GM12878 (cell line): ENCODE results near the gene MITD1. TPM values are rescaled to one million over a fixed set of nuclear protein-coding genes. Genes with fewer than 3 reads are reported as not detected.
A peak's percentile ranks its signal among the peaks of the same experiment; 100 is the strongest.

Experiments
- ATAC-seq: fragments of 200-7000 bp; cut with Tn5 transposase; 3 replicates; pipeline ENCODE4 v1.9.1; 2020; ENCODE audit warnings: mild to moderate bottlenecking, moderate library complexity
- BruUV-seq: library from RNA; stranded (reverse); fragments of 400-500 nt; replicated peaks from 2 replicates; lab custom pipeline; 2021; lab: Mats Ljungman, UMichigan
- CTCF ChIA-PET: fragments of 300-600 bp; sonication (Branson Sonifier 250); formaldehyde crosslinking; extraction: SDS; loops from one replicate; lab custom pipeline; 2021; ENCODE audit warnings: inconsistent platforms; lab: Yijun Ruan, JAX
- POLR2A ChIA-PET: fragments of 350-600 bp; formaldehyde crosslinking; extraction: SDS; loops from one replicate; lab custom pipeline; 2021; ENCODE audit warnings: inconsistent platforms; lab: Charles Lee
- RAD21 ChIA-PET: fragments of 300-600 bp; sonication (Branson Sonifier 250); formaldehyde crosslinking; loops from one replicate; lab custom pipeline; 2023; ENCODE audit warnings: antibody characterized with exemption; ENCODE audit not compliant: unreplicated experiment; lab: Charles Lee
- SMC1A ChIA-PET: fragments of 300-600 bp; sonication (Branson Sonifier 250); formaldehyde crosslinking; loops from one replicate; lab custom pipeline; 2023; ENCODE audit not compliant: unreplicated experiment, uncharacterized antibody; lab: Charles Lee
- DNase-seq: peaks from one replicate; pipeline ENCODE4 v3.0.0-alpha.2; 2011; ENCODE audit warnings: low read depth, low spot score
- FAIRE-seq: peaks from 3 replicates; lab custom pipeline; 2011; peaks lifted over from hg19 to GRCh38; lab: Jason Lieb, UNC
- H2AFZ ChIP-seq: 2 replicates; pipeline ENCODE4 v1.6.0; 2011; ENCODE audit warnings: low read depth, low read length, control low read depth; ENCODE audit not compliant: control insufficient read depth
- H3K27ac ChIP-seq: 2 replicates; pipeline ENCODE4 v1.5.1; 2011; ENCODE audit warnings: control low read depth; ENCODE audit not compliant: control insufficient read depth, insufficient read depth
- H3K27me3 ChIP-seq, 2 experiments: replicated peaks in 1 of 2; 2 replicates each; pipeline versions ENCODE4 v1.6.0 to v1.6.1; 2011; ENCODE audit warnings: low read length in 1 of 2; ENCODE audit not compliant: control insufficient read depth in 2 of 2, insufficient read depth in 2 of 2
- H3K36me3 ChIP-seq, 2 experiments: 2 replicates each; pipeline ENCODE4 v1.5.1; 2011; ENCODE audit warnings: low read length in 1 of 2; ENCODE audit not compliant: control insufficient read depth in 2 of 2, insufficient read depth in 2 of 2
- H3K4me1 ChIP-seq: 2 replicates; pipeline ENCODE4 v1.6.1; 2011; ENCODE audit warnings: mild to moderate bottlenecking, low read length, moderate library complexity, mixed read lengths; ENCODE audit not compliant: control insufficient read depth, insufficient read depth
- H3K4me2 ChIP-seq: 2 replicates; pipeline ENCODE4 v1.6.0; 2011; ENCODE audit warnings: control low read depth; ENCODE audit not compliant: control insufficient read depth, insufficient read depth
- H3K4me3 ChIP-seq: fragments of 200-600 bp; sonication (generic); 2 replicates; pipeline ENCODE4 v1.5.1; 2016
- H3K79me2 ChIP-seq: 2 replicates; pipeline ENCODE4 v1.6.0; 2011; ENCODE audit warnings: low read length; ENCODE audit not compliant: control insufficient read depth, insufficient read depth
- H3K9ac ChIP-seq: 2 replicates; pipeline ENCODE4 v1.8.0; 2011; ENCODE audit warnings: low read length, control low read depth, mixed read lengths; ENCODE audit not compliant: control insufficient read depth, insufficient read depth
- H3K9me3 ChIP-seq: replicated peaks from 3 replicates; pipeline ENCODE4 v1.5.1; 2011; ENCODE audit warnings: mild to moderate bottlenecking, low read length; ENCODE audit not compliant: control insufficient read depth, insufficient read depth
- H4K20me1 ChIP-seq: 2 replicates; pipeline ENCODE4 v1.6.0; 2011; ENCODE audit not compliant: control insufficient read depth, insufficient read depth
- STAT1 ChIP-seq: fragments of 450-650 bp; conservative IDR thresholded peaks from 2 replicates; pipeline ENCODE4 v1.6.1; 2014; ENCODE audit warnings: antibody characterized with exemption, mild to moderate bottlenecking
- WGBS: methylation state at CpG from one replicate; pipeline ENCODE4 v1.1.6; 2016; ENCODE audit warnings: low lambda C conversion rate; ENCODE audit not compliant: insufficient replicate concordance, insufficient coverage; ENCODE audit errors: missing lambda C conversion rate; 5-methylcytosine and 5-hydroxymethylcytosine counted together
- in situ Hi-C: fragments of 300-500 bp; cut with MboI; formaldehyde crosslinking; loops from 9 replicates; pipeline ENCODE4 v1.14.3; 2018; ENCODE audit warnings: mixed read lengths
- intact Hi-C: fragments of 100-400 bp; cut with micrococcal nuclease; formaldehyde crosslinking; loops from one replicate; pipeline ENCODE4 v1.14.2; 2022; ENCODE audit not compliant: unreplicated experiment
- polyA plus RNA-seq, 11 experiments: library from polyadenylated mRNA; depleted of rRNA in 4 of 11; unstranded in 6 of 11; stranded (reverse) in 5 of 11; fragments of >200 nt; fragmentation: Nextera tagmentation in 4 of 11; fragmentation: Illumina TruSeq in 1 of 11; extraction: Ambion mirVana in 4 of 11; extraction: Trizol in 1 of 11; gene quantifications; 1 replicate in 1 of 11; 2 replicates in 10 of 11; pipeline versions ENCODE4 v1.2.1 to v1.2.3, GENCODE V29; 2011 to 2016; ENCODE audit warnings: inconsistent platforms in 2 of 11, missing spikeins in 2 of 11, low read depth in 1 of 11
- total RNA-seq, 4 experiments: library from RNA; depleted of rRNA in 3 of 4; stranded (reverse); fragments of >200 nt in 3 of 4; fragmentation: Illumina TruSeq in 1 of 4; extraction: Trizol in 1 of 4; gene quantifications; 2 replicates each; pipeline versions ENCODE4 v1.2.1 to v1.2.3, GENCODE V29; 2013 to 2021
- TF ChIP-seq, protein P1 (sequence below), 3 experiments: IDR thresholded peaks in 2 of 3; conservative IDR thresholded peaks in 1 of 3; 2 replicates each; pipeline ENCODE4 v1.5.1; 2011; ENCODE audit warnings: low read depth in 3 of 3, low read length in 3 of 3, mild to moderate bottlenecking in 3 of 3, control low read depth in 2 of 3, moderate library complexity in 2 of 3, inconsistent platforms in 1 of 3, mixed read lengths in 1 of 3; ENCODE audit not compliant: control insufficient read depth in 2 of 3, insufficient read depth in 1 of 3; ENCODE audit errors: extremely low read depth in 1 of 3

MITD1 gene
- total and polyA plus RNA-seq, 10 of the 15 experiments (the other 5 are each of a cell fraction or from before 2014, with no cell fraction given): 33.0 to 116 (median 63.5) TPM

DNA sequence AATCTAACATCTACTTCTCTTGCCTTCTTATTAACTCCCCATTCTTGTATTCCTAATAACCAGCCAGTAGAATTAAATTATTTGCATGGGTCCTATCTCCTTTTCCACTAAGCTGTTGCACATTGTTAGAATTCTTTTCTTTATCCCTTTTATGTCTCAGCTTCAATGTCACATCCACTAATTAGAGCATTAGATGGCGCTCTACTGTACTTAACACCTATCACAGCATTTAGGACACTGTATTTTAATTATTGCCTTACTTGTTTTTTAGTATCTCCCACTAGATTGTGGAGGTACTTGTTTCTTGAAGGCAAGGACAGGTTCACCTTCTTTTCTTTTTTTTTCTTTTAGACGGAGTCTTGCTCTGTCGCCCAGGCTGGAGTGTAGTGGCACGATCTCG, 22.3 kb downstream of the MITD1 start:
- peaks cover 11% of the 10 kb centered on the region for H3K79me2 ChIP-seq
- H3K4me2 ChIP-seq: no peak overlapping the region
- H3K4me1 ChIP-seq: no peaks in the 10 kb centered on the region
- no peak for FAIRE-seq
- 93% methylated on average over 3 of the region's 5 CpGs for WGBS
- ATAC-seq: no peak
- intact Hi-C loops (loop anchor here (10.0 kb wide), 1 partner anchor 514 kb away; no protein-coding TSS in a partner anchor), in situ Hi-C loops (no loop called here)
- H3K27me3 ChIP-seq: no peaks in the 10 kb centered on the region
- H2AFZ ChIP-seq: no peak overlapping the region
- no peak overlapping the region for H3K27ac ChIP-seq
- SMC1A ChIA-PET: interaction anchor here (1.7 to 2.2 kb wide), 3 partner anchors 10 to 21 kb away, joined by 5 to 16 read pairs (median 5); no protein-coding TSS in a partner anchor
- no peak overlapping the region for H3K9ac ChIP-seq
- CTCF ChIA-PET: interaction anchor here (0.9 to 4.4 kb wide), 8 partner anchors 9 to 92 kb away, joined by 3 to 24 read pairs (median 5); partner anchors contain the start of genes C2orf15, MITD1 and MRPL30
- POLR2A ChIA-PET: no interaction called here
- no peak for TF ChIP-seq STAT1
- TF ChIP-seq, protein P1, sequence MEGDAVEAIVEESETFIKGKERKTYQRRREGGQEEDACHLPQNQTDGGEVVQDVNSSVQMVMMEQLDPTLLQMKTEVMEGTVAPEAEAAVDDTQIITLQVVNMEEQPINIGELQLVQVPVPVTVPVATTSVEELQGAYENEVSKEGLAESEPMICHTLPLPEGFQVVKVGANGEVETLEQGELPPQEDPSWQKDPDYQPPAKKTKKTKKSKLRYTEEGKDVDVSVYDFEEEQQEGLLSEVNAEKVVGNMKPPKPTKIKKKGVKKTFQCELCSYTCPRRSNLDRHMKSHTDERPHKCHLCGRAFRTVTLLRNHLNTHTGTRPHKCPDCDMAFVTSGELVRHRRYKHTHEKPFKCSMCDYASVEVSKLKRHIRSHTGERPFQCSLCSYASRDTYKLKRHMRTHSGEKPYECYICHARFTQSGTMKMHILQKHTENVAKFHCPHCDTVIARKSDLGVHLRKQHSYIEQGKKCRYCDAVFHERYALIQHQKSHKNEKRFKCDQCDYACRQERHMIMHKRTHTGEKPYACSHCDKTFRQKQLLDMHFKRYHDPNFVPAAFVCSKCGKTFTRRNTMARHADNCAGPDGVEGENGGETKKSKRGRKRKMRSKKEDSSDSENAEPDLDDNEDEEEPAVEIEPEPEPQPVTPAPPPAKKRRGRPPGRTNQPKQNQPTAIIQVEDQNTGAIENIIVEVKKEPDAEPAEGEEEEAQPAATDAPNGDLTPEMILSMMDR (IDR thresholded peaks at IDR 0.05 in 2 of 3, conservative IDR thresholded peaks at IDR 0.05 in 1 of 3; ENCODE audit: control insufficient read depth in 2 of 3, extremely low read depth in 1 of 3, insufficient read depth in 1 of 3, low read depth in 3 of 3, low read length in 3 of 3): peak in 1 of 3 experiments; percentile 8; a peak in 1 of 6 replicates
- no peak overlapping the region for H3K4me3 ChIP-seq
- no peaks in the 10 kb centered on the region for H4K20me1 ChIP-seq
- H3K36me3 ChIP-seq: peaks cover 0 to 4% of the 10 kb centered on the region in 2 experiments; a peak in 2 of 4 replicates
- DNase-seq: no peak
- RAD21 ChIA-PET: interaction anchor here (1.0 to 1.8 kb wide), 3 partner anchors 17 to 22 kb away, joined by 4 to 6 read pairs (median 4); partner anchors contain the start of genes C2orf15, MITD1 and MRPL30
- BruUV-seq: no TSS peak
- no peaks in the 10 kb centered on the region for H3K9me3 ChIP-seq
